HG02642 (cell line): Measurements from ENCODE around the gene TNIP2.
A peak's percentile ranks its signal among the peaks of the same experiment; 100 is the strongest.

Source experiments
- ATAC-seq: cut with Tn5 transposase; IDR thresholded peaks from one replicate; pipeline ENCODE4 v1.9.1; 2021; ENCODE audit warnings: mild to moderate bottlenecking; ENCODE audit not compliant: unreplicated experiment, poor library complexity

The TNIP2 gene

GRCh38 chr4:2755821-2756690 is at the start of gene TNIP2:
Gene TNIP2 (minus strand): TSS chr4:2756336. CDS start chr4:2756289, 47 bp downstream.
- peak; percentile 71 for ATAC-seq

- ATAC-seq = no peak
Measured at GRCh38 chr4:2804973-2805501, 48.9 kb upstream of the TNIP2 start.

- no peak for ATAC-seq
Measured at GRCh38 chr4:2804449-2804972, 48.4 kb upstream of the TNIP2 start.

GRCh38 chr4:2803624-2804448 is 47.7 kb upstream of the TNIP2 start:
- ATAC-seq = no peak

- no peak for ATAC-seq
Measured at GRCh38 chr4:2802618-2803531, 46.7 kb upstream of the TNIP2 start.

- ATAC-seq = peak; percentile 35
Measured at GRCh38 chr4:2800691-2801596, 44.8 kb upstream of the TNIP2 start.

- ATAC-seq = no peak
Measured at GRCh38 chr4:2799971-2800690, 44.0 kb upstream of the TNIP2 start.

GRCh38 chr4:2799224-2799911 is 43.2 kb upstream of the TNIP2 start:
- no peak for ATAC-seq

- ATAC-seq = peak; percentile 49
Measured at GRCh38 chr4:2798399-2799223, 42.5 kb upstream of the TNIP2 start.

GRCh38 chr4:2797545-2798305 is 41.6 kb upstream of the TNIP2 start:
- ATAC-seq = peak; percentile 11

GRCh38 chr4:2796849-2797544 is 40.9 kb upstream of the TNIP2 start:
- no peak for ATAC-seq

GRCh38 chr4:2795893-2796848 is 40.0 kb upstream of the TNIP2 start:
- no peak for ATAC-seq

GRCh38 chr4:2795300-2795892 is 39.3 kb upstream of the TNIP2 start:
- ATAC-seq = no peak
